Measurements from ENCODE around the gene CDK19.

- TF ChIP-seq RAD21 (CRISPR knock-in tag; IDR thresholded peaks at IDR 0.05), result no peak
- no peak for TF ChIP-seq EZH2 (conservative IDR thresholded peaks at IDR 0.05; ENCODE audit: low read depth, low read length)
- TF ChIP-seq, protein P1, sequence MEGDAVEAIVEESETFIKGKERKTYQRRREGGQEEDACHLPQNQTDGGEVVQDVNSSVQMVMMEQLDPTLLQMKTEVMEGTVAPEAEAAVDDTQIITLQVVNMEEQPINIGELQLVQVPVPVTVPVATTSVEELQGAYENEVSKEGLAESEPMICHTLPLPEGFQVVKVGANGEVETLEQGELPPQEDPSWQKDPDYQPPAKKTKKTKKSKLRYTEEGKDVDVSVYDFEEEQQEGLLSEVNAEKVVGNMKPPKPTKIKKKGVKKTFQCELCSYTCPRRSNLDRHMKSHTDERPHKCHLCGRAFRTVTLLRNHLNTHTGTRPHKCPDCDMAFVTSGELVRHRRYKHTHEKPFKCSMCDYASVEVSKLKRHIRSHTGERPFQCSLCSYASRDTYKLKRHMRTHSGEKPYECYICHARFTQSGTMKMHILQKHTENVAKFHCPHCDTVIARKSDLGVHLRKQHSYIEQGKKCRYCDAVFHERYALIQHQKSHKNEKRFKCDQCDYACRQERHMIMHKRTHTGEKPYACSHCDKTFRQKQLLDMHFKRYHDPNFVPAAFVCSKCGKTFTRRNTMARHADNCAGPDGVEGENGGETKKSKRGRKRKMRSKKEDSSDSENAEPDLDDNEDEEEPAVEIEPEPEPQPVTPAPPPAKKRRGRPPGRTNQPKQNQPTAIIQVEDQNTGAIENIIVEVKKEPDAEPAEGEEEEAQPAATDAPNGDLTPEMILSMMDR (CRISPR knock-in tag; IDR thresholded peaks at IDR 0.05), result no peak
- TF ChIP-seq ZNF550 (CRISPR knock-in tag; IDR thresholded peaks at IDR 0.05; ENCODE audit: borderline replicate concordance), result no peak
- no peak for TF ChIP-seq TAF1 (CRISPR knock-in tag; IDR thresholded peaks at IDR 0.05)
- no peak for TF ChIP-seq CBX2 (IDR thresholded peaks at IDR 0.05; ENCODE audit: low read depth, low read length)
- no peak for TF ChIP-seq CBX2 (CRISPR knock-in tag; IDR thresholded peaks at IDR 0.05; ENCODE audit: low read depth)
- TF ChIP-seq ZBTB7A (CRISPR knock-in tag; IDR thresholded peaks at IDR 0.05), result no peak; the same call in 1 of the 2 replicates
- no peak for TF ChIP-seq MAFF (IDR thresholded peaks at IDR 0.05; ENCODE audit: low read depth, low read length)
- no peak for TF ChIP-seq CREB1 (IDR thresholded peaks at IDR 0.05)
- TF ChIP-seq CREB1 (CRISPR knock-in tag; IDR thresholded peaks at IDR 0.05), result no peak
- no peak for TF ChIP-seq HDAC6 (IDR thresholded peaks at IDR 0.05; ENCODE audit: low read depth, low read length)
- TF ChIP-seq, protein P2, sequence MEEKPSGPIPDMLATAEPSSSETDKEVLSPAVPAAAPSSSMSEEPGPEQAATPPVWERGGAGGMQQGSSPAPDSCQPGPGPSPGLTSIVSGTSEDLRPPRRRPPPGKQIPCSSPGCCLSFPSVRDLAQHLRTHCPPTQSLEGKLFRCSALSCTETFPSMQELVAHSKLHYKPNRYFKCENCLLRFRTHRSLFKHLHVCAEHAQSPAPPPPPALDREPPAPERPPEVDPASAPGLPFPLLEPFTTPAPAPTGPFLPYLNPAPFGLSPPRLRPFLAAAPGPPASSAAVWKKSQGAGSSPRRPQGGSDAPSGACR (CRISPR knock-in tag; IDR thresholded peaks at IDR 0.05), result no peak
- no peak for TF ChIP-seq USF2 (IDR thresholded peaks at IDR 0.05; ENCODE audit: low read depth, low read length)
- TF ChIP-seq USF2 (CRISPR knock-in tag; IDR thresholded peaks at IDR 0.05; ENCODE audit: borderline replicate concordance), result no peak
- no peak for TF ChIP-seq PRDM15 (CRISPR knock-in tag; IDR thresholded peaks at IDR 0.05)
Observed at GRCh38 chr6:110815015-110815410, 256 bp downstream of the CDK19 start.

Data from HepG2 (cell line).